ENCODE measurements around the gene TOX4. TPM values are rescaled to one million over a fixed set of nuclear protein-coding genes. Genes with fewer than 3 reads are reported as not detected.

TOX4 gene
- total and polyA plus RNA-seq, 9 of the 15 experiments (the other 6 are each of a cell fraction or from before 2014, with no cell fraction given): 9.9 to 76.5 (median 41.0) TPM

GRCh38 chr14:21505012-21505553 is 28.1 kb downstream of the TOX4 start:
- peaks cover 77% of the 10 kb centered on the region for H3K36me3 ChIP-seq (ENCODE audit: control insufficient read depth, insufficient read depth, low read length)
- in situ Hi-C loops (cut with MboI) (no loop called here), intact Hi-C loops (cut with micrococcal nuclease) (no loop called here)
- DNase-seq (ENCODE audit: extremely low read depth in 1 of 4, low spot score in 3 of 4): no peak
- no peaks in the 10 kb centered on the region; a peak in 2 of 5 replicates for H3K4me1 ChIP-seq (replicated peaks in 1 of 2; ENCODE audit: control insufficient read depth in 2 of 2, insufficient read depth in 2 of 2, low read length in 2 of 2)
- no TSS peak for BruUV-seq (replicated peaks)
- no peak overlapping the region for H3K27ac ChIP-seq (ENCODE audit: extremely low read depth, low read depth, low read length)
- H4K20me1 ChIP-seq (replicated peaks; ENCODE audit: control insufficient read depth, insufficient read depth, low read length): no peaks in the 10 kb centered on the region
- no peaks in the 10 kb centered on the region for H3K27me3 ChIP-seq (ENCODE audit: control insufficient read depth in 2 of 2, insufficient read depth in 2 of 2, low read length in 2 of 2)
- H3K4me3 ChIP-seq: no peak overlapping the region
- no peak for FAIRE-seq
- H3K9me1 ChIP-seq (ENCODE audit: control insufficient read depth, insufficient read depth, low read length): no peaks in the 10 kb centered on the region
- TF ChIP-seq ETV6 (IDR thresholded peaks at IDR 0.05; ENCODE audit: borderline replicate concordance in 1 of 2, low read depth in 2 of 2, low read length in 1 of 2) (no peak), ETV6 (CRISPR knock-in tag; IDR thresholded peaks at IDR 0.05; ENCODE audit: borderline replicate concordance) (no peak), U2AF1 (optimal IDR thresholded peaks at IDR 0.05; ENCODE audit: low read depth, low read length) (no peak), TCF15 (CRISPR knock-in tag; IDR thresholded peaks at IDR 0.05) (no peak), HEY1 (CRISPR knock-in tag; IDR thresholded peaks at IDR 0.05; ENCODE audit: borderline replicate concordance) (no peak), PHF20 (IDR thresholded peaks at IDR 0.05; ENCODE audit: partially characterized antibody) (no peak), TRIM25 (IDR thresholded peaks at IDR 0.05; ENCODE audit: borderline replicate concordance) (no peak)
- H3K79me2 ChIP-seq (ENCODE audit: control insufficient read depth, insufficient read depth, low read length): peaks cover 55% of the 10 kb centered on the region
- H3K9ac ChIP-seq (ENCODE audit: insufficient read depth in 1 of 2, low read depth in 2 of 2, low read length in 2 of 2): no peak overlapping the region; a peak in 1 of 4 replicates
- H3K9me3 ChIP-seq (replicated peaks; ENCODE audit: control insufficient read depth, insufficient read depth, low read depth, low read length): no peaks in the 10 kb centered on the region
- H3K4me2 ChIP-seq (ENCODE audit: insufficient read depth, low read length): no peak overlapping the region
- no peak overlapping the region for H2AFZ ChIP-seq (ENCODE audit: low read depth, low read length)
- peak; percentile 30 for ATAC-seq
- ChIA-PET POLR2A (interaction anchor here (0.6 to 0.8 kb wide), 2 partner anchors 23 to 27 kb away, joined by 4 read pairs; no protein-coding TSS in a partner anchor), CTCF (ENCODE audit: low intra/inter-chr PET ratio) (no interaction called here)
